ENCODE results near the gene MAFB. TPM values are rescaled to one million over a fixed set of nuclear protein-coding genes. Genes with fewer than 3 reads are reported as not detected.

The MAFB gene
- total RNA-seq, 1 experiment from 2014 or later = 57.0 TPM

- H3K4me1 ChIP-seq (ENCODE audit: insufficient read depth, low read length, poor library complexity, severe bottlenecking) = no peaks in the 10 kb centered on the region
- CTCF ChIA-PET = no interaction called here
- no peaks in the 10 kb centered on the region for H3K9me3 ChIP-seq (ENCODE audit: low read depth, low read length, poor library complexity, severe bottlenecking)
- no peak for TF ChIP-seq CTCF (conservative IDR thresholded peaks at IDR 0.05; ENCODE audit: low read depth, low read length)
- TF ChIP-seq EZH2 (IDR thresholded peaks at IDR 0.05; ENCODE audit: borderline replicate concordance, low read depth, low read length, poor library complexity, severe bottlenecking) = no peak
- H3K36me3 ChIP-seq (ENCODE audit: insufficient read depth, low read length, poor library complexity, severe bottlenecking) = no peaks in the 10 kb centered on the region
- H3K27me3 ChIP-seq (replicated peaks; ENCODE audit: insufficient read depth, low read depth, low read length, poor library complexity) = peaks cover 23% of the 10 kb centered on the region
- H3K4me3 ChIP-seq (ENCODE audit: low read depth, low read length, poor library complexity, severe bottlenecking) = no peak overlapping the region
- intact Hi-C loops (cut with micrococcal nuclease; ENCODE audit: unreplicated experiment) = no loop called here
- no peak overlapping the region for H3K27ac ChIP-seq (ENCODE audit: low read depth, low read length, poor library complexity, severe bottlenecking)
- POLR2A ChIA-PET (ENCODE audit: low non-redundant PET) = no interaction called here
- DNase-seq (ENCODE audit: low spot score) = no peak
- BruUV-seq (replicated peaks) = no TSS peak
These were observed 26.5 kb upstream of the MAFB start for GRCh38 chr20:40715491-40715890.

- TF ChIP-seq CTCF (conservative IDR thresholded peaks at IDR 0.05; ENCODE audit: low read depth, low read length) = no peak
- no peak for TF ChIP-seq EZH2 (IDR thresholded peaks at IDR 0.05; ENCODE audit: borderline replicate concordance, low read depth, low read length, poor library complexity, severe bottlenecking)
- no peak for DNase-seq (ENCODE audit: low spot score)
- H3K27ac ChIP-seq (ENCODE audit: low read depth, low read length, poor library complexity, severe bottlenecking) = no peak overlapping the region
- H3K36me3 ChIP-seq (ENCODE audit: insufficient read depth, low read length, poor library complexity, severe bottlenecking) = no peaks in the 10 kb centered on the region
- intact Hi-C loops (cut with micrococcal nuclease; ENCODE audit: unreplicated experiment) = no loop called here
- H3K4me3 ChIP-seq (ENCODE audit: low read depth, low read length, poor library complexity, severe bottlenecking) = no peak overlapping the region
- no TSS peak for BruUV-seq (replicated peaks)
- ChIA-PET CTCF (interaction anchor here (0.6 kb wide), 1 partner anchor 10 kb away, joined by 3 read pairs; no protein-coding TSS in a partner anchor), POLR2A (ENCODE audit: low non-redundant PET) (interaction anchor here (0.6 kb wide), 1 partner anchor 320 kb away, joined by 3 read pairs; no protein-coding TSS in a partner anchor)
- no peaks in the 10 kb centered on the region for H3K4me1 ChIP-seq (ENCODE audit: insufficient read depth, low read length, poor library complexity, severe bottlenecking)
- peaks cover 28% of the 10 kb centered on the region for H3K27me3 ChIP-seq (replicated peaks; ENCODE audit: insufficient read depth, low read depth, low read length, poor library complexity)
- H3K9me3 ChIP-seq (ENCODE audit: low read depth, low read length, poor library complexity, severe bottlenecking) = no peaks in the 10 kb centered on the region
These were observed 25.9 kb upstream of the MAFB start for GRCh38 chr20:40714916-40715315.

GRCh38 chr20:40714109-40714508 is 25.1 kb upstream of the MAFB start:
- H3K9me3 ChIP-seq (ENCODE audit: low read depth, low read length, poor library complexity, severe bottlenecking) = no peaks in the 10 kb centered on the region
- no TSS peak for BruUV-seq (replicated peaks)
- H3K4me1 ChIP-seq (ENCODE audit: insufficient read depth, low read length, poor library complexity, severe bottlenecking) = no peaks in the 10 kb centered on the region
- H3K27me3 ChIP-seq (replicated peaks; ENCODE audit: insufficient read depth, low read depth, low read length, poor library complexity) = peaks cover 30% of the 10 kb centered on the region
- POLR2A ChIA-PET (ENCODE audit: low non-redundant PET) = interaction anchor here (0.6 kb wide), 1 partner anchor 320 kb away, joined by 3 read pairs; no protein-coding TSS in a partner anchor
- no peak overlapping the region for H3K27ac ChIP-seq (ENCODE audit: low read depth, low read length, poor library complexity, severe bottlenecking)
- CTCF ChIA-PET = no interaction called here
- no peak for DNase-seq (ENCODE audit: low spot score)
- intact Hi-C loops (cut with micrococcal nuclease; ENCODE audit: unreplicated experiment) = no loop called here
- no peaks in the 10 kb centered on the region for H3K36me3 ChIP-seq (ENCODE audit: insufficient read depth, low read length, poor library complexity, severe bottlenecking)
- H3K4me3 ChIP-seq (ENCODE audit: low read depth, low read length, poor library complexity, severe bottlenecking) = no peak overlapping the region
- TF ChIP-seq EZH2 (IDR thresholded peaks at IDR 0.05; ENCODE audit: borderline replicate concordance, low read depth, low read length, poor library complexity, severe bottlenecking) (no peak), CTCF (conservative IDR thresholded peaks at IDR 0.05; ENCODE audit: low read depth, low read length) (no peak)

All from A673 (cell line).